Fibroblast of mammary gland (primary cell): ENCODE results near the gene ABLIM3.

ENCODE experiments used
- DNase-seq: peaks from one replicate; pipeline ENCODE4 v3.0.0-alpha.2; 2010; ENCODE audit warnings: low read depth
- H3K4me3 ChIP-seq: 2 replicates; pipeline ENCODE4 v1.5.1; 2011; ENCODE audit warnings: low read depth, mild to moderate bottlenecking, low read length, moderate library complexity; ENCODE audit not compliant: control insufficient read depth
- TF ChIP-seq, protein P1 (sequence below): conservative IDR thresholded peaks from 2 replicates; pipeline ENCODE4 v1.5.1; 2011; ENCODE audit warnings: low read depth, low read length, inconsistent platforms; ENCODE audit not compliant: control insufficient read depth, insufficient read depth

Gene ABLIM3

DNA sequence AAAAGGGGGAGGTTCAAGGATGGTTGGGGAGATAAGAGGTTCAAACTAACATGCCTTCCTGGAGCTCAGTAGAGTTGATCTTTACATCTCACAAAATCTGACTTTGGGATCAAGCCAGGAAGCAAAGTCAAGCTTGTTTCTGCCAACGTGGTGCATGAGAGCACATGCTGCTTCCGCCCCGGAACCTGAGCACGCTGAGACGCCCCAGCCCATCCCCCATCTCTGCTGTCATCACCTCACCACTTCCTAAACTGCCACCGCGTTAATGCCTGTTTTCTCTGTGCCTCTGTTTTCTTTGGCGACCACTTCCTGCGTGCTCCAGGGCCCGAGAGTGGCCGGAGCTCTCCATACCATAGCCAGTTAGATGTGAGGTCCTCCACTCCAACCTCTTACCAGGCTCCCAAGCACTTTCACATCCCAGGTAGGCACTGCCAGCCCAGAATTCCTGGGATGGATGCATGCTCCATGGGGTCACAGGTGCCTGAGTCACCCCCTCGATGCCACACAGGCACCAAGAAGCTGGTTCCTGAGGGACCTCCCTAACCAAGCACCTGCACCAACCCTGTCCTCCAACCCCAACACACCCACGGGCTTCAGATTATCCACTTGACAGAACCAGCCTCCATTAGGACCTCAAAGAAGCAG is 99.2 kb downstream of the ABLIM3 start:
- TF ChIP-seq, protein P1, sequence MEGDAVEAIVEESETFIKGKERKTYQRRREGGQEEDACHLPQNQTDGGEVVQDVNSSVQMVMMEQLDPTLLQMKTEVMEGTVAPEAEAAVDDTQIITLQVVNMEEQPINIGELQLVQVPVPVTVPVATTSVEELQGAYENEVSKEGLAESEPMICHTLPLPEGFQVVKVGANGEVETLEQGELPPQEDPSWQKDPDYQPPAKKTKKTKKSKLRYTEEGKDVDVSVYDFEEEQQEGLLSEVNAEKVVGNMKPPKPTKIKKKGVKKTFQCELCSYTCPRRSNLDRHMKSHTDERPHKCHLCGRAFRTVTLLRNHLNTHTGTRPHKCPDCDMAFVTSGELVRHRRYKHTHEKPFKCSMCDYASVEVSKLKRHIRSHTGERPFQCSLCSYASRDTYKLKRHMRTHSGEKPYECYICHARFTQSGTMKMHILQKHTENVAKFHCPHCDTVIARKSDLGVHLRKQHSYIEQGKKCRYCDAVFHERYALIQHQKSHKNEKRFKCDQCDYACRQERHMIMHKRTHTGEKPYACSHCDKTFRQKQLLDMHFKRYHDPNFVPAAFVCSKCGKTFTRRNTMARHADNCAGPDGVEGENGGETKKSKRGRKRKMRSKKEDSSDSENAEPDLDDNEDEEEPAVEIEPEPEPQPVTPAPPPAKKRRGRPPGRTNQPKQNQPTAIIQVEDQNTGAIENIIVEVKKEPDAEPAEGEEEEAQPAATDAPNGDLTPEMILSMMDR = no peak
- no peak for DNase-seq
- H3K4me3 ChIP-seq = no peak overlapping the region

DNA sequence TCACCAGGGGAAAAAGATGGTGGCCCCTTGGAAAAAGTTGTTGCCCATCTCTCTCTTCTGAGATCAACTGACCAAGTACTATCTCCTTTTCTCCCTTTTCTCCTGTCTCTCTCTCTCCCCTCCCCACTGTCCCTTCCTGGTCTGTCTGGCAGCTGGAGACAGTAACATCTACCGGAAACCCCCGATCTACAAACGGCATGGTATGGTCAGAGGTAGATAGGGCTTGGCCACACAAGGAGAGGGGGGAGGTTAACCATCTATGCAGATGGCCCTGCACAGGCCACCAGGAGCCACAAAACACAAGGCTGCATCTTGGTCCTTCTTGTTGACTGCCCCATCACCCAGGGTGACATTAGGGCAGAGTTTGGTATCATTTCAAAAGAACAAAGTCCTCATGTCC is 101.0 kb downstream of the ABLIM3 start:
- TF ChIP-seq, protein P1 = no peak
- DNase-seq = no peak
- H3K4me3 ChIP-seq = no peak overlapping the region

DNA sequence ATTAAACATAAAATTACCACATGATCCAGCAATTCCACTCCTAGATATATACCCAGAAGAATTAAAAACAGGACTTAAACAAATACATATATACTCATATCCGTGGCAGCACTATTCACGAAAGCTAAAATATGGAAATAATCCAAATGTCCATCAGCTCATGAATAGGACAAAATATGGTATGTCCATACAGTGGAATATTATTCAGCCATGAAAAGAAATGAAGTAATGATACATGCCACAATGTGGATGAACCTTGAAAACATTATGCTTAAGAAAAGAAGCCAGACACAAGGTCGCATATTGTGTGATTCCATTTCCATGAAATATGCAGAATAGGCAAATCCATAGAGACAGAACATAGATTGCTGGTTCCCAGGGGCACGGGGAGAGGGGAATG is 105.6 kb downstream of the ABLIM3 start:
- TF ChIP-seq, protein P1 = no peak
- DNase-seq = no peak
- no peak overlapping the region for H3K4me3 ChIP-seq

DNA sequence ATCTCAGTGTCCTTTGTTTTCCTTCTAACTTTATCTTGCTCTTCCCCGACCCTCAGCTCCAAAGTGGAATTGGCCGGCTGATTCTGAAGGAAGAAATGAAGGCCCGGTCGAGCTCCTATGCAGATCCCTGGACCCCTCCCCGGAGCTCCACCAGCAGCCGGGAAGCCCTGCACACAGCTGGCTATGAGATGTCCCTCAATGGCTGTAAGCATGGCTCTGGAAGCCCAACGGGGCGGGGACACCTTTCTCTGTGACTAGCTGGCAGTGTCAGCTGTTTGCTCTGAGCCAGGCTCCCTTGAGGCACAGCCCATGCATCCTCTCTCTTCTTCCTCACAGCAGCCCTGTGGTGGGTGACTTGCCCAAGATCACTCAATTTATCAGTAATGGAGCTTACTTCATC is 106.4 kb downstream of the ABLIM3 start:
- no peak overlapping the region for H3K4me3 ChIP-seq
- no peak for DNase-seq

DNA sequence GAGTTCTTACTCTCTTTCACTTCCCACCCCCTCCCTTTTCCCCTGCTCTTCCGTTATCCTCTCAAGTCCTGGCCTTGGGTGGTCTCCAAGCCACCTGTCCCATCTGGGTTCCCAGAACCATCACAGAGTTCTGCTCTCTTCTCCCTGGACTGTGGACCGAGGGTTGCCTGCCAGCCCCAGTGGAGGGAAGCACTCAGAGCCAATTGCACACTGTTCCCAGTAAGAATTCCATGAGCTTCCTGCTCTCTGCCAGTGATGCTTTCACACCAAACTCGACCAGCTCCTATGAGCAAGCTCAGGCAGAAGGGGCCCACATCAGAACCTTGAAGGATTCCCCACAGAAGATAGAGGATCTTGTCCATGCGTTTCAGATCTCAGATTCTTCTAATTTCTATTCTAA is 110.3 kb downstream of the ABLIM3 start:
- no peak overlapping the region for H3K4me3 ChIP-seq
- TF ChIP-seq, protein P1 = no peak
- no peak for DNase-seq

More for the DNA sequence above, 106.4 kb downstream of the ABLIM3 start:
- TF ChIP-seq, protein P1 = no peak

DNA sequence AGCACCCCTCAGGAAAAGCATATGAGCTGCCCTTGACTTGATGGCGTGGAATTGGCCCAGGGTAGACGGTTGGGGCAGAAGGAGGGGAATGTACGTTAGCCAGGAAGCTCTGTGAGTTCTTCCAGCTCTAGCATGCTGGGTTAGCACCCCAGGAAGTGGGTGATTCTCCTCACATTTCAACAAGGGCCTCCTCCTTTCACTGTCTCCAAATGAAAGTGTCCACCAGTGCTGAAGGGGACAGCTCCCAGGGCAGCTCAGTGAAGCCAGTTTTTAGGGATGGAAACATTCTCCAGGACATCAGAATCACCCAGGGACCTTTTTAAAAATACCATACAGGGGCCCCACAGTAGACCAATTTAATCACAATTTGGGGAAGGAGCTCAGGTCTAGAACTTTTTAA is 113.2 kb downstream of the ABLIM3 start:
- DNase-seq = peak; percentile 23
- no peak overlapping the region for H3K4me3 ChIP-seq
- TF ChIP-seq, protein P1 = no peak

DNA sequence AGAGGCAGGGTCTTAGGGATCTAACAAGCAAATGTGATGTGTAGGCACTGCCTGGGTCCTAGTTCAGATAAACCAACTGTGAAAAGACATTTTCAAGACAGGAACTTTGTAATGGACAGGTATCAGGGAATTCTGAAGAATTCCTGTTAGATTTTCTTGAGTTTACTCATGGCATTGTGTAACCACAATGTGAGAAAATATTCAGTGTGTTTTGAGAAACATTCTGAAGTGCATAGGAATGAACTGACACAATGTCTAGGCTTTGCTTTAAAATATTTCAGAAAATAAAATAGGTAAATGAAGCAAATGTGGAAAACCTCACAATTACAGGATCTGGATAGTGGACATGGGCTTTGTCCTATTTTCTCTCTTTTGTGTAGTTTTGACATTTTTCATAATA is 115.2 kb downstream of the ABLIM3 start:
- TF ChIP-seq, protein P1 = no peak
- no peak for DNase-seq
- H3K4me3 ChIP-seq = no peak overlapping the region
